Retina (tissue), 1 donor: ENCODE results near the gene JADE2.
A peak's percentile ranks its signal among the peaks of the same experiment; 100 is the strongest.
"Not testable (repeated sequence)": the region's sequence is repeated elsewhere in the genome, so short reads cannot be mapped to it uniquely, and the experiment has no call there.

ENCODE experiments used
- DNase-seq: peaks from one replicate; pipeline ENCODE4 v3.0.0-alpha.2; 2016

The JADE2 gene

GRCh38 chr5:134524826-134525682 lies at the start of gene JADE2:
Gene JADE2, plus strand, starts transcription at chr5:134525670. Its CDS starts 10,188 bp downstream, at chr5:134535858.
- DNase-seq = peak; percentile 63

GRCh38 chr5:134477462-134478245 lies 47.8 kb upstream of the JADE2 start:
- no peak for DNase-seq

GRCh38 chr5:134479839-134480238 lies 45.6 kb upstream of the JADE2 start:
- no peak for DNase-seq

- DNase-seq = no peak
Observed at GRCh38 chr5:134489227-134489944, 36.1 kb upstream of the JADE2 start.

- DNase-seq = no peak
Observed at GRCh38 chr5:134490255-134490924, 35.1 kb upstream of the JADE2 start.

GRCh38 chr5:134490925-134491271 lies 34.6 kb upstream of the JADE2 start:
- DNase-seq = no peak

- no peak for DNase-seq
Observed at GRCh38 chr5:134491841-134492442, 33.5 kb upstream of the JADE2 start.

- DNase-seq = no peak
Observed at GRCh38 chr5:134492568-134492967, 32.9 kb upstream of the JADE2 start.

- DNase-seq = no peak
Observed at GRCh38 chr5:134493461-134494055, 31.9 kb upstream of the JADE2 start.

- no peak for DNase-seq
Observed at GRCh38 chr5:134494780-134495179, 30.7 kb upstream of the JADE2 start.

- not testable (repeated sequence) for DNase-seq
Observed at GRCh38 chr5:134499905-134500304, 25.6 kb upstream of the JADE2 start.

- no peak for DNase-seq
Observed at GRCh38 chr5:134500699-134501430, 24.6 kb upstream of the JADE2 start.

GRCh38 chr5:134502259-134502658 lies 23.2 kb upstream of the JADE2 start:
- DNase-seq = no peak

GRCh38 chr5:134503088-134503936 lies 22.2 kb upstream of the JADE2 start:
- no peak for DNase-seq

- no peak for DNase-seq
Observed at GRCh38 chr5:134503937-134504437, 21.5 kb upstream of the JADE2 start.

- no peak for DNase-seq
Observed at GRCh38 chr5:134504629-134505300, 20.7 kb upstream of the JADE2 start.

- DNase-seq = peak; percentile 45
Observed at GRCh38 chr5:134506054-134507039, 19.1 kb upstream of the JADE2 start.

- DNase-seq = no peak
Observed at GRCh38 chr5:134507452-134507851, 18.0 kb upstream of the JADE2 start.
